Right cardiac atrium (tissue), 5 donors: ENCODE results near the gene TMCO4. TPM values are rescaled to one million over a fixed set of nuclear protein-coding genes. Genes with fewer than 3 reads are reported as not detected.
A peak's percentile ranks its signal among the peaks of the same experiment; 100 is the strongest.
"Not testable (repeated sequence)": the region's sequence is repeated elsewhere in the genome, so short reads cannot be mapped to it uniquely, and the experiment has no call there.

Experiments used
- ATAC-seq, 2 donors: fragments of 200-7000 bp; cut with Tn5 transposase; one replicate each; pipeline versions ENCODE4 v1.8.0 to v1.9.1; 2020; ENCODE audit warnings: moderate library complexity in 2 of 2, mild to moderate bottlenecking in 1 of 2
- DNase-seq, 3 donors: peaks; one replicate each; pipeline ENCODE4 v3.0.0-alpha.2; 2020
- H3K27ac ChIP-seq: one replicate; pipeline ENCODE4 v1.5.1; 2013; ENCODE audit warnings: mild to moderate bottlenecking, low read length, control low read depth, moderate library complexity
- H3K27me3 ChIP-seq: one replicate; pipeline ENCODE4 v1.6.1; 2013; ENCODE audit not compliant: control insufficient read depth, insufficient read depth
- H3K4me1 ChIP-seq: one replicate; pipeline ENCODE4 v1.6.1; 2013; ENCODE audit warnings: low read length; ENCODE audit not compliant: control insufficient read depth, insufficient read depth
- H3K4me3 ChIP-seq: one replicate; pipeline ENCODE4 v1.5.1; 2013; ENCODE audit warnings: low read length, control low read depth
- H3K9me3 ChIP-seq: one replicate; pipeline ENCODE4 v1.6.1; 2013; ENCODE audit warnings: low read length; ENCODE audit not compliant: control insufficient read depth
- WGBS: extraction: QIAGEN DNeasy Blood & Tissue Kit; methylation state at CpG from one replicate; pipeline ENCODE4 v1.1.7; 2013; 5-methylcytosine and 5-hydroxymethylcytosine counted together
- intact Hi-C, 4 donors: fragments of 100-400 bp; cut with DNase I; formaldehyde crosslinking; loops; one replicate each; pipeline versions ENCODE4 v1.11.0 to v1.14.0; 2022 to 2023
- polyA plus RNA-seq: library from polyadenylated mRNA; stranded (reverse); fragments of 200-250 nt; gene quantifications from one replicate; pipeline ENCODE4 v1.2.3, GENCODE V29; 2013
- total RNA-seq, 4 donors: library from RNA; stranded (reverse); fragmentation: NEBNext Ultra II Directional; extraction: Animal tissue kit (Norgen Biotek cat#: 25700); gene quantifications; one replicate each; pipeline ENCODE4 v1.2.1, GENCODE V29; 2021
- donor health status: healthy with polysubstance abuse.
- donor health status: DM: no; HTN: yes; CAD: no.
- donor health status: DM: no; HTN: no; CAD: no.
- donor health status: DM: no; HTN: yes; CAD: no; lungs with severe emphysema.
- donor health status: DM: yes; HTN: yes; CAD: no.

TMCO4 gene
- total and polyA plus RNA-seq, 5 donors = 8.4 to 11.5 (median 10.7) TPM

DNA sequence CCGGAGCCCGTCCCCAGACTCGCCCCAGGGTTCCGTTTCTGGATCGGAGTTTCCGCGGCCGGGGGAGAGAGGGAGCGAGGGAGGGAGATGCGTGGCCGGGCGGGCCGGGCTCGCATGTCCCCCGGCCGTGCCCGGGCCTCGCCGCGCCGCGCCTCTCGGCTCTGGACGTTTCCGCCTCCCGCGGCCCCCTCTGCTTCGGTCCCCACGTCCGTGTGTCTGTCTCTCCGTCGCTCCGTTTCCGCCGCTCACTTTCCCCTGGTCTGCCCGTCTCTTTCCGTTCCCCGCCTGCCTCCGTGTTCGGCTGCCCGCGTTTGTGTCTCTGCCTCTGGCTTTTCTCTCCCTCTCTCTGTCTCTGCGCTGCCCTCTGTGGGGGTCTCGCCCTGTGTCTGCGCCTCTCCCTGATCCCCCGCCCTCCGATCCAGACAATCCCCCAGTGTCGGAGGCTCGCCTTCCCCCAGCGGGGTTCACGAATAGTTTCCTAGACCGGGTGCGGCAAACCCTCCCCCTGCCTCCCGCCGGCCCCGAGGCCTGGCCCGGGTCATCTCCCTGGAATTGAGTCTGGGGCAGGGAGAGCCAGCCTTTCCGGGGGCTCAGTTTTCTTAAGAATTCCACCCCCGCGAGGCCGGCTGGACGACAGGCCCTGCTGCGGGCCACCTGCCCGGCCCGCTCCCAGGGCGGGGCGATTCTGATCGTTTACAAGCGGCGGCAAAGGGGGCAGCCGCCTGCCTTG lies 154.9 kb downstream of the TMCO4 start:
- WGBS = 6% methylated on average over 70 of the region's 71 CpGs
- H3K4me1 ChIP-seq = peaks cover 2% of the 10 kb centered on the region
- peak overlapping the region; percentile 71 for H3K27ac ChIP-seq
- H3K4me3 ChIP-seq = peak overlapping the region; percentile 87
- peak; percentile 6 to 35 for ATAC-seq
- no peaks in the 10 kb centered on the region for H3K9me3 ChIP-seq
- no peaks in the 10 kb centered on the region for H3K27me3 ChIP-seq
- intact Hi-C loops = loop anchor here in 3 of 4 donors (5.0 to 10.0 kb wide), 5 partner anchors 48 to 253 kb away; partner anchors contain the start of gene CAPZB (in 2 of the 3)
- peak in 1 of 3 donors; percentile 79 for DNase-seq

DNA sequence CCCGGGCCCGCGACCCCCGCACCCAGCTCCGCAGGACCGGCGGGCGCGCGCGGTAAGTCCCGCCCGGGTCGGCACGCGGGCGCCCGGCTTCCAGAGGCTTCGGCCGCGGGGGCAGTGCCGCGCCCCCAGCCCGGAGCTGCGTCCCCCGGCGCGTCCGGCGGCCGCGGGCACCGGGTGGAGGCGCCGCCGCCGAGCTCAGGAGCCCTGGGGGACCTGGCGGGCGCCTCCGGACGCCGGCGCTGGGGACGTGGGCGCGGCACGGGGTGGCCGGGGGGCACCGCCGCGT lies 155.4 kb downstream of the TMCO4 start:
- DNase-seq (no peak), ATAC-seq (peak in 1 of 2 donors; percentile 5)
- H3K27ac ChIP-seq = peak overlapping the region; percentile 71
- no peaks in the 10 kb centered on the region for H3K27me3 ChIP-seq
- H3K4me1 ChIP-seq = peaks cover 2% of the 10 kb centered on the region
- intact Hi-C loops = loop anchor here in 3 of 4 donors (5.0 to 10.0 kb wide), 3 partner anchors 47 to 160 kb away; partner anchors contain the start of gene CAPZB (in 1 of the 3)
- no peaks in the 10 kb centered on the region for H3K9me3 ChIP-seq
- H3K4me3 ChIP-seq = peak overlapping the region; percentile 87
- WGBS = under 1% methylated on average over 51 of the region's 51 CpGs

DNA sequence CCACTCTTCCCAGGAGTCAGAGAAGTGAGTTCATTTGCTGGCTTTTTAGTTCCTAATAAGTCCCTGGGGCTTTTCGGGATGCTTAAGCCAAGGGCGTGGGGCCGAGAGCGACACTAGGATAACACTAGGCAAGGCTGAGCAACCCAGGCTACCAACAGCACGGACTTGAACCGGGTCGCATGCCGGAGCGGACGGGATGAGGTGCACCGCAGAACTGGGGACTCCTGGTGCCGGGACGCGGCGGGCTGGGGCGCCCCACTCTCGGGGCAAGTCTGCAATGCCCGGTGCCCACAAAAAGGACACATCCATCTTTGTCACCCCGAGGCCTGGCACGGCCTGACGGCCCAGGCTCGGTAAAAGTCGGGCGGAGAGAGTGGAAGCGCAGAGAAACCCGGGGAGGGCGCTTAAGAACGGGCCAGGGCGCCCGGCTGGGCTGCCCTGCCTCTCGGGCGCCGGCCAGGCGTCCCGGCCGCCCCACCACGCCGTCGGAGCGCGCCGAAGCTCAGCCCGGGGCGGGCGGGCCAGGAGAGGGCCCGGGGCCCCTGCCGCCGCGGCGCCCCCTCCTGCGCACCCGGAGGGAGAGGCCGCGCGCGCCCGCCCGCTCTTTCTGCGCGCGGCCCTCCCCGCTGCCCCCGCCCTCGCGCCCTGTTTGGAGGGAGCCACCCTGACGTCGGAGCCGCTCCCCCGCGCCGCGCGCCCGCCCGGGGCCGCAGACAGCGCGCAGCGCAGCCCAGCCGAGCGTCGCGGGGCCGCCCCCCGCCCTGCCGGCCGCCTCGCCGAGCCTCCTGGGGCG lies 155.9 kb downstream of the TMCO4 start, which contains the start of gene NBL1:
NBL1 (plus strand) TSS at position 710 of the 793 bp plus-strand sequence. CDS start 10,720 bp downstream, outside the sequence.
- Histone ChIP-seq H3K27me3 (no peaks in the 10 kb centered on the region), H3K4me1 (peaks cover 2% of the 10 kb centered on the region), H3K27ac (peak within 1 kb of the TSS; percentile 71), H3K4me3 (peak within 1 kb of the TSS; percentile 87), H3K9me3 (no peaks in the 10 kb centered on the region)
- under 1% methylated on average over 90 of the region's 90 CpGs for WGBS
- DNase-seq = peak; percentile 80 to 93 (median 92)
- intact Hi-C loops = loop anchor here in 3 of 4 donors (5.0 to 10.0 kb wide), 3 partner anchors 46 to 159 kb away; partner anchors contain the start of gene CAPZB (in 1 of the 3)
- ATAC-seq = peak; percentile 76 to 86

DNA sequence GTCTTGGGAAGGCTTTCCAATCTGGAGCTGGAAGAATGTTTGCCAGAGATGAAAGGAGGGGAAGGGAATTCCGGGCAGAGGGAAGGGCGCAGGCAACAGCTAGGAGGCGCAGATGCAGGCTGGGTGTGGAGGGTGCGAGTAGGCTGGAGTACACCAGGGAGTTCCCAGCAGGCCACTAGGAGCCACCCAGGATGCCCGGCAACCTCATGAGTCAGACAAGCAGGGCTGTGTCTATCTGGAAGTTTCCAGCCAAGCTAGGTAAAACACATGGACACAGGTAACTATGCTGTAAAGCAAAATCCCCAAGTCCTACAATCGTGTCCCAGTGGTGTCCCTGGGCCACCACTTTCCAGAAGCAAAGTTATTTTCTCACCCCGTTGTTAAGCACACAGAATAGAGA lies 156.6 kb downstream of the TMCO4 start:
- H3K27me3 ChIP-seq = no peaks in the 10 kb centered on the region
- peaks cover 2% of the 10 kb centered on the region for H3K4me1 ChIP-seq
- no peak overlapping the region for H3K27ac ChIP-seq
- 54% methylated on average over 7 of the region's 7 CpGs for WGBS
- peak overlapping the region; percentile 87 for H3K4me3 ChIP-seq
- H3K9me3 ChIP-seq = no peaks in the 10 kb centered on the region
- ATAC-seq = no peak
- intact Hi-C loops = loop anchor here in 3 of 4 donors (5.0 to 10.0 kb wide), 3 partner anchors 46 to 158 kb away; partner anchors contain the start of gene CAPZB (in 1 of the 3)
- DNase-seq = no peak

DNA sequence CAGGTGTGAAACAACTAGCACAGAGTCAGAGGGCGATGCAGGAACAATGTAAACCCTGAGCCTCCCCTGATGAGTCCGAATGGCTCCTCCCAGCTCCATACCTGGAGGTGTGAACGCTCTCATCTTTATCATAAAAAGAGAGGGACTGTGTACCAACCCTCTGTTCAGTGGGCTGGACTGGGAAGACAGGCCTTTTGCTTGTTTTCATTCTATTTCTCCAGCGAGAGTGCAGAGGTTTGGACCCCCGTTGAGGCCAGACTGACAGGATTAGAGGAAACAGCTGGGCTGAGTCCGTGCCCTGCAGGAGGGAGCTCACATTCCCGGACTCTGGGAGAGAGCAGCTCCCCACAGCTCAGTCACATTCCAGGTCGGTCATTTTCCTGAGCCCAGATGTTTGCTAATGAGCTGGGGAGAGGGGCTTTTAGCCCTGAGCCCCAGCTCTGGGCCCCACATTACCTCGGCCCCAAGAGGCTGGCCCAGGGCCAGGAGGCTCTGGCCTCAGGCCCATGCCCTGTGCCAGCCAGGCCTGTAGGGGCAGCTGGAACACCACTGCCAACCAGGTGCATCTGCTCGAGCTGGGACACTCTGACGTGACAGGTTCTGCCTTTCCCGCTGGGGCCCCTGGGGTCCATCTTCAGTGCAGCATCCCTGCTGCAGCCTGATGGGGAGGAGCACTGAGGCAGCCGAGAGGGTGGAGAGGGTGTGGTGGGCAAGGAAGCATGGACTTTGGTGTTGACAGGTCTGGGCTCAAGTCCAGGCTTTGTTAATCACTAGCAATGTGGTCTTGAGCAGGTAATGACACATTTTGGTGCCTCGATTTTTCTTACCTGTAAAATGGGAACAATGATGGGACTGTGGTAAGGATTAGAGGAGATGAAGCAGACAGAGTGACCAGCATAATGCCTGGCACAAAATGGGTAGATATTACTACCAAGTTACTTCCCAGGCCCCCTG lies 159.1 kb downstream of the TMCO4 start:
- intact Hi-C loops = loop anchor here in 3 of 4 donors (5.0 to 10.0 kb wide), 3 partner anchors 43 to 156 kb away; partner anchors contain the start of gene CAPZB (in 1 of the 3)
- WGBS = 50% methylated on average over 14 of the region's 14 CpGs

DNA sequence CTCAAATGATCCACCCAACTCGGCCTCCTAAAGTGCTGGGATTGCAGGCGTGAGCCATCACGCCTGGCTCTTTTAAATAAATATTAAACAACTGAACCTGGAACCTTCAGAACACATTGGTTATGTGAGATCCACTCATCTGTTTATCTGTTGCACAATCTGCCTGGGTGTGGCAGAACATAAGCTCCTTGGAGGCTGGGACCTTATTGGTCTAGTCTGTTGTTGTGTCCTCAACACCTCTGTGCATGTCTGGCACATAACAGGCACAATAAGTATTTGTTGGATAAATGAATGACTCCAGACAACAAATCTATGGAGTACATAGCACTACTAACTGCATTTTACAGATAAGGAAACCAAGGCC lies 159.7 kb downstream of the TMCO4 start:
- no peaks in the 10 kb centered on the region for H3K27me3 ChIP-seq
- ATAC-seq (no peak), DNase-seq (no peak)
- no peaks in the 10 kb centered on the region for H3K9me3 ChIP-seq
- intact Hi-C loops = loop anchor here in 3 of 4 donors (5.0 to 10.0 kb wide), 3 partner anchors 43 to 155 kb away; partner anchors contain the start of gene CAPZB (in 1 of the 3)
- no peak overlapping the region for H3K4me3 ChIP-seq
- no peak overlapping the region for H3K27ac ChIP-seq
- H3K4me1 ChIP-seq = no peaks in the 10 kb centered on the region
- WGBS = 93% methylated on average over 3 of the region's 3 CpGs

More for the DNA sequence above, 159.1 kb downstream of the TMCO4 start:
- no peak for ATAC-seq
- Histone ChIP-seq H3K4me1 (no peaks in the 10 kb centered on the region), H3K9me3 (no peaks in the 10 kb centered on the region), H3K27me3 (no peaks in the 10 kb centered on the region), H3K27ac (no peak overlapping the region), H3K4me3 (no peak overlapping the region)
- DNase-seq = no peak

DNA sequence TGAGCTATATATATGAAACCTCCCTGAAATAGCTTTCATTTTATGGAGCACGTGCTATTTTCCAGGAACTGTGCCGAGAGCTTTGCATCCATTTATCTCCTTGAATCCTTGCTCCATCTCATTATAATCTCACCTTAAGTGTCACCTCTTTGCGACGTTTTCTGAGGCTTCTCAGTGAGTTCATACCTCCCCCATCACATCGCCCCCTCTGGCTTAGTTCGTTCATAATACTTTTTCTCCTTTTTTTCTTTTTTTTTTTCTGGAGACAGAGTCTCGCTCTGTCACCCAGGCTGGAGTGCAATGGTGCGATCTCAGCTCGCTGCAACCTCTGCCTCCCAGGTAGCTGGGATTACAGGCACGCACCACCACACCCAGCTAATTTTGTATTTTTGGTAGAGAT lies 160.5 kb downstream of the TMCO4 start:
- not testable (repeated sequence) for H3K4me1 ChIP-seq, H3K27ac ChIP-seq, ATAC-seq

DNA sequence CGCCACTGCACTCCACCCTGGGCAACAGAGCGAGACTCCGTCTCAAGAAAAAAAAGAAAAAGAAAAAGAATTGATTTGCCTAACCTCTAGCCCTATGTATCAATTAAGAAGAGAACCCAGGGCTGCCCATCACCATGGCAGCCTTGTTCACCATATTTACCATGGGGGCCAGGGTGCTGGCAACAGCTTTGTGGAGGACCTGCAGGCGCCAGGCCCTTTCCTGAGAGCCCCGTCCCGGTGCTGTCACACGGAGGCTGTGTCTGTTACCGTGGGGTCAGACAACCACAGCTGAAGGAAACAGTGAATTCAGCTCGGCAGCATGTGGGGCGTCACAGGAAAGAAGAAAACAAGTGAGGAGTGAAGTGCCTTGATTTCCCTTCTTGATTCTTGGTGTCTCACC lies 162.1 kb downstream of the TMCO4 start:
- Histone ChIP-seq H3K9me3 (no peaks in the 10 kb centered on the region), H3K4me1 (no peaks in the 10 kb centered on the region), H3K4me3 (no peak overlapping the region), H3K27ac (no peak overlapping the region), H3K27me3 (no peaks in the 10 kb centered on the region)
- ATAC-seq (no peak), DNase-seq (no peak)
- WGBS = 82% methylated on average over 10 of the region's 10 CpGs
- intact Hi-C loops = no loop called here

More for the DNA sequence above, 160.5 kb downstream of the TMCO4 start:
- intact Hi-C loops, H3K4me3 ChIP-seq, DNase-seq, H3K27me3 ChIP-seq, H3K9me3 ChIP-seq: not testable (repeated sequence)
- 73% methylated on average over 10 of the region's 10 CpGs for WGBS

DNA sequence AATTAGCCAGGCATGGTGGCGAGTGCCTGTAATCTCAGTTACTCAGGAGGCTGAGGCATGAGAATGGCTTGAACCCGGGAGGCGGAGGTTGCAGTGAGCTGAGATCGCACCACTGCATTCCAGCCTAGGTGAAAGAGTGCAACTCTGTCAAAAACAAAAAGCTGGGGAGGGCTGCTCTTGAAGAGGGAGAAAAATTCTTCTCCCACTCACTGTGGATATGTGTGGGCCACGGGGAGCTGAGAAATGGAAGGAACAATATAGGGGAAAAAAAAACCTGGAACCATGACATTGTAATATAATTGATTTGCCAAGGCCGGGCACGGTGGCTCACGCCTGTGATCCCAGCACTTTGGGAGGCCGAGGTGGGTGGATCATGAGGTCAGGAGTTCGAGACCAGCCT lies 163.0 kb downstream of the TMCO4 start:
- H3K9me3 ChIP-seq, ATAC-seq, H3K4me3 ChIP-seq, intact Hi-C loops, H3K27me3 ChIP-seq, DNase-seq, H3K4me1 ChIP-seq, H3K27ac ChIP-seq: not testable (repeated sequence)
- 90% methylated on average over 10 of the region's 10 CpGs for WGBS

DNA sequence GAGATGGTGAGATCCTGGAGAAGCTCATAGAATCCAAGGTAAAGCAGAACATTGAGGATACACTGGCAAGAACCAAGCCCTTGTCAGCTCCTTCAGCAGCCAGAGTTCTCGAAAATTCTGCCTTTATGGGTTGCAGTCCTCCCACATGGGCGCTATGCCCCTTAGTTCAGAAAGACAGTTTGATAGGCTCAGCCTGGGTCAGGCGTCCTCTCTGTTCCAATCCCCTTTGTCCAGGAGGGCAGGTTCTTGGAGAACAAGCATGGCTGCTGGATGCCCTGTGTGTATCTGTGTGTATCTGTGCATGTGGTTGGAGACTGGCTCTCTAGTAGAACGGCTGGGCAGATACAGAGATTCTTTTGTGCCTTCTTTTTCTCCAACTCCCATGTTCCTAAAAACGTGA lies 163.7 kb downstream of the TMCO4 start:
- intact Hi-C loops = no loop called here
- Histone ChIP-seq H3K4me1 (no peaks in the 10 kb centered on the region), H3K4me3 (no peak overlapping the region), H3K27ac (no peak overlapping the region), H3K9me3 (no peaks in the 10 kb centered on the region), H3K27me3 (no peaks in the 10 kb centered on the region)
- DNase-seq (no peak), ATAC-seq (no peak)
- WGBS = 86% methylated on average over 5 of the region's 5 CpGs
